Adrenal gland (tissue), 5 donors: ENCODE results near the gene SOX13.

Experiments used
- POLR2A ChIP-seq, 2 donors: fragments of 450-650 bp; IDR thresholded peaks; one replicate each; pipeline ENCODE4 v1.6.1; 2017; ENCODE audit warnings: antibody characterized with exemption in 2 of 2, mild to moderate bottlenecking in 2 of 2, moderate library complexity in 1 of 2
- TF ChIP-seq, protein P1 (sequence below), 6 experiments: fragments of 450-650 bp in 4 of 6; fragments of 200-600 bp in 2 of 6; sonication (generic) in 1 of 6; IDR thresholded peaks; 1 replicate in 5 of 6; 2 replicates in 1 of 6; pipeline versions ENCODE4 v1.5.1 to v1.8.0; 2016 to 2021; ENCODE audit warnings: antibody characterized with exemption in 6 of 6, mild to moderate bottlenecking in 2 of 6, moderate library complexity in 1 of 6
- donor health status: DM: no; HTN: no; CAD: no.

DNA sequence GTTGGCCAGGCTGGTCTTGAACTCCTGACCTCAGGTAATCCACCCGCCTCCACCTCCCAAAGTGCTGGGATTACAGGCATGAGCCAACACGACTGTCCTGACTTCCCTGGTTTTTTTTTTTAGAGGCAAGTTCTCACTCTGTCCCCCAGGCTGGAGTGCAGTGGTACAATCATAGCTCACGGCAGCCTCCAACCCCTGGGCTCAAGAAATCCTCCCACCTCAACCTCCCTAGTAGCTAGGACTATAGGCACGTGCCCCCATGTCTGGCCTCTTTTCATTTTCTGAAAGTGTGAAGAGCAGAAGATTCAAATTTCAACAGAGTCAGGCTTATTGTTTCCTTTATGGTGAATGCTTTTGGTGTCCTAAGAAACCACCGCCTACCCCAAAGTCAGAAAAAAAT lies 21.7 kb upstream of the SOX13 start:
- TF ChIP-seq, protein P1, sequence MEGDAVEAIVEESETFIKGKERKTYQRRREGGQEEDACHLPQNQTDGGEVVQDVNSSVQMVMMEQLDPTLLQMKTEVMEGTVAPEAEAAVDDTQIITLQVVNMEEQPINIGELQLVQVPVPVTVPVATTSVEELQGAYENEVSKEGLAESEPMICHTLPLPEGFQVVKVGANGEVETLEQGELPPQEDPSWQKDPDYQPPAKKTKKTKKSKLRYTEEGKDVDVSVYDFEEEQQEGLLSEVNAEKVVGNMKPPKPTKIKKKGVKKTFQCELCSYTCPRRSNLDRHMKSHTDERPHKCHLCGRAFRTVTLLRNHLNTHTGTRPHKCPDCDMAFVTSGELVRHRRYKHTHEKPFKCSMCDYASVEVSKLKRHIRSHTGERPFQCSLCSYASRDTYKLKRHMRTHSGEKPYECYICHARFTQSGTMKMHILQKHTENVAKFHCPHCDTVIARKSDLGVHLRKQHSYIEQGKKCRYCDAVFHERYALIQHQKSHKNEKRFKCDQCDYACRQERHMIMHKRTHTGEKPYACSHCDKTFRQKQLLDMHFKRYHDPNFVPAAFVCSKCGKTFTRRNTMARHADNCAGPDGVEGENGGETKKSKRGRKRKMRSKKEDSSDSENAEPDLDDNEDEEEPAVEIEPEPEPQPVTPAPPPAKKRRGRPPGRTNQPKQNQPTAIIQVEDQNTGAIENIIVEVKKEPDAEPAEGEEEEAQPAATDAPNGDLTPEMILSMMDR (IDR thresholded peaks at IDR 0.05): no peak
- TF ChIP-seq POLR2A (IDR thresholded peaks at IDR 0.05): no peak
